Measurements from ENCODE around the gene PALM3. TPM values are rescaled to one million over a fixed set of nuclear protein-coding genes. Genes with fewer than 3 reads are reported as not detected.

PALM3 gene
- total and polyA plus RNA-seq, 2 donors (not counting 3 experiments of a cell fraction or from before 2014, with no cell fraction given), result 0.08 to 0.31 TPM

GRCh38 chr19:14093117-14093823 lies 31.4 kb upstream of the PALM3 start:
- H3K27ac ChIP-seq (ENCODE audit: insufficient read depth, low read depth, low read length), result no peak overlapping the region
- dilution Hi-C loops (cut with MboI; ENCODE audit: extremely low pct_ligation_motif_present, low sequenced_read_pairs), result no loop called here
- H3K36me3 ChIP-seq (ENCODE audit: control insufficient read depth in 2 of 2, extremely low read depth in 1 of 2, insufficient read depth in 2 of 2, low read length in 2 of 2), result peaks cover 0 to 11% of the 10 kb centered on the region in 2 experiments
- H3K4me3 ChIP-seq (replicated peaks in 1 of 3; ENCODE audit: insufficient read depth in 1 of 3, low read depth in 1 of 3, low read length in 3 of 3), result no peak overlapping the region
- intact Hi-C loops (cut with micrococcal nuclease), result no loop called here
- FAIRE-seq, result no peak
- H3K79me2 ChIP-seq (ENCODE audit: control insufficient read depth, insufficient read depth, low read length), result no peaks in the 10 kb centered on the region
- no peaks in the 10 kb centered on the region for H4K20me1 ChIP-seq (replicated peaks; ENCODE audit: control insufficient read depth, extremely low read depth, insufficient read depth, low read length)
- no peak overlapping the region for H2AFZ ChIP-seq (ENCODE audit: low read depth, low read length)
- no peaks in the 10 kb centered on the region for H3K9me1 ChIP-seq (replicated peaks; ENCODE audit: control insufficient read depth, extremely low read depth, insufficient read depth, low read length)
- DNase-seq (ENCODE audit: low read depth, low spot score), result no peak
- H3K9ac ChIP-seq (replicated peaks; ENCODE audit: extremely low read depth, insufficient read depth, low read length), result no peak overlapping the region
- BruUV-seq (replicated peaks), result no TSS peak
- TF ChIP-seq MYC (IDR thresholded peaks at IDR 0.05; ENCODE audit: low read depth, low read length) (no peak), GATA2 (IDR thresholded peaks at IDR 0.05; ENCODE audit: insufficient read depth, insufficient read length, low read depth, low read length) (no peak), FOS (IDR thresholded peaks at IDR 0.05; ENCODE audit: borderline replicate concordance, insufficient read depth, low read length) (no peak), POLR2A (IDR thresholded peaks at IDR 0.05; ENCODE audit: low read depth, low read length) (no peak), POLR2AphosphoS5 (IDR thresholded peaks at IDR 0.05; ENCODE audit: insufficient read depth, low read depth, low read length) (no peak), CTCF (IDR thresholded peaks at IDR 0.05; ENCODE audit: extremely low read depth in 1 of 2, insufficient read depth in 1 of 2, low read depth in 1 of 2, low read length in 2 of 2) (no peak), EZH2 (IDR thresholded peaks at IDR 0.05; ENCODE audit: borderline replicate concordance, low read depth, low read length, severe bottlenecking) (no peak), MAX (IDR thresholded peaks at IDR 0.05; ENCODE audit: insufficient read depth, insufficient read length) (no peak), JUN (IDR thresholded peaks at IDR 0.05; ENCODE audit: borderline replicate concordance, insufficient read depth, insufficient read length, low read depth) (no peak)
- H3K4me2 ChIP-seq (ENCODE audit: insufficient read depth, low read length), result no peak overlapping the region
- ChIA-PET CTCF (no interaction called here), POLR2A (no interaction called here)
- peaks cover 9% of the 10 kb centered on the region for H3K4me1 ChIP-seq (ENCODE audit: control insufficient read depth, extremely low read depth, insufficient read depth, low read length)
- peaks cover 3% of the 10 kb centered on the region for H3K9me3 ChIP-seq (replicated peaks; ENCODE audit: control insufficient read depth, insufficient read depth, low read length)
- H3K27me3 ChIP-seq (ENCODE audit: control insufficient read depth in 2 of 2, insufficient read depth in 2 of 2, low read length in 2 of 2), result no peaks in the 10 kb centered on the region

Measured in endothelial cell of umbilical vein (primary cell).